GM21390 (cell line): ENCODE data around the gene CCDC6.
"Not testable (repeated sequence)": the region's sequence is repeated elsewhere in the genome, so short reads cannot be mapped to it uniquely, and the experiment has no call there.

Experiments used
- ATAC-seq: cut with Tn5 transposase; IDR thresholded peaks from one replicate; pipeline ENCODE4 v1.9.1; 2021; ENCODE audit not compliant: unreplicated experiment

The CCDC6 gene

DNA sequence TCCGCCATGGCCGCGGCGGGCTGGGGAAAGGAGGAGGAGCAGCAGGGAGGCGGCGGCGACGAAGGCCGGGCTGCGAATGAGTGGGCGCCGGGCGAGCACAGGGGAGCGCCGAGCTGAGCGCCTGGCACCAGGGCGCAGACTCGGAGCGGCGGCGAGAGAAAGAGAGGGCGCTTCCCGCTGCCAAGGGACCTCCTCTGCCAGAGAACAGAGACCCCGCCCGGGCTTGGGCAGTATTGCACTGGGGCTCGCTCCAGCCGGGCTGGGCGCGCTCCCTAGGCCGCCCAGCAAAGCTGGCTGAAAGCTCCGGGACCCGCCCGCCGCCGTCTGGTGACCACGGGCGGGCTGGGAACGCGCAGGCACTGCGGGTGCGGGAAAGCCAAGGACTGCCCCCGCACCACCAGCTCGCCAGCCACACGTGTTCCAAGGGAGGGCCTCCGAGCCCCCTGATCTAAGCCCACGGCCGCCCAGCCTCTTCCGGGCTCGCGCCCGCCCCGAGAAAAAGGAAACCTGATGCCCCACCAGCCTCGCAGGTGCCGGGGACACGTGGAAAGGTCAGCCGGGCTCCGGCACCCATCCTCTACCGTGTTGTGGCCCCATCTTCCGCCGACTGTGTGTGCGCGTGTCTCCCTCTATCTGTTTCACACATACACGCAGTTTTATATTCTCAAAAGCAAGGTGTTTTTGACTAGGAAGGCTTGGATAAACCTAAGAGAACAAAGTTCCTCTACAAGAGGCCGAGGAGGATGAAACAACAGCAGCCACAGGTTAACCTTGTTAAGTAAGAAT is at the start of gene CCDC6:
CCDC6 (minus strand) TSS at position 140 of the 786 bp plus-strand sequence; CDS start at position 8, 132 bp downstream.
- peak; percentile 77 for ATAC-seq

DNA sequence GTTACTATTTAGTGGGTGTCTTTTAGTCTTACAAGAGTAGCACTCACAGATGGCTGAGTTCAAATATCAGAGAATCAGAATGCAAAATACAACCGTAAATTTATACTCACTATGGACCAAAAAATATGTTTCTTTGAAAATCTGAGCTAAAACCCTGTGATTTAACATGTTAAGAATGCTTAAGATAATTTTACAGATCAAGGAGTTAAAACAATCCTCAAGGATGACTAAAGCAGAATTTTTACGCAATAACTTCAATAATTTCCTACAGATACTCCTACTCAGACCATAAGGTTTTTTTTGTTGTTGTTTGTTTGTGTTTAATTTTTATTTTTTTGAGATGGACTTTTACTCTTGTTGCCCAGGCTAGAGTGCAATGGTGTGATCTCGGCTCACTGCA is 47.9 kb upstream of the CCDC6 start:
- no peak for ATAC-seq

DNA sequence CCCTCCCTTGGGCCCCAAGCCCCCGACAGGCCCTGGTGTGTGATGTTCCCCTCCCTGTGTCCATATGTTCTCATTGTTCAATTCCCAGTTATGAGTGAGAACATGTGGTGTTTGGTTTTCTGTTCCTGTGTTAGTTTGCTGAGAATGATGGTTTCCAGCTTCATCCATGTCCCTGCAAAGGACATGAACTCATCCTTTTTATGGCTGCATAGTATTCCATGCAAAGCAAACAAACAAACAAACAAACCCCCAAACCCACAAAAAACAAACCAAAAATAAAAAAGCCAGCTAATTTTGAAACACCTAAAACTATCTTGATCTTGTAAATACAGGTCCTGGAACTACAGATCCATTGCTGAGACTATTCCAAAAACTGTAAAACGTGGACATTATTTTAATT is 47.4 kb upstream of the CCDC6 start:
- ATAC-seq = not testable (repeated sequence)

DNA sequence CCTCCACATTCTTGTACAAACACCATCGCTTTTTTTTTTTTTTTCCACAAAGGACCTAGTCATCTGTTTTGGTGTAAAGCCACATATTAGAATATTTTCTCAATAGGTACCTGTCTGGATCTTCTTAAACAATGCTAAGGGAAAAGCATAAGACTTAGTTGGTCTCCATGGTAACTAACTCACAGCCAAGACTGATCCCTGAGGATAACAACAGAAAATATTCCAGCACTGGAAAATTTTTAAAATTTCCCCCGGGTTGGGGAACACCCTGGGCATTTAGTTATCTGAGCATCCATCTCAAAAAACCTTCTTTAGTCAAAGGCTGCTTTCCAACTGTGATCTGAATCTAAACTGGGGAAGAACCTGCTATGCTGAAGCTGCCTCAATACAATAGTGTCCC is 43.7 kb upstream of the CCDC6 start:
- ATAC-seq = no peak

DNA sequence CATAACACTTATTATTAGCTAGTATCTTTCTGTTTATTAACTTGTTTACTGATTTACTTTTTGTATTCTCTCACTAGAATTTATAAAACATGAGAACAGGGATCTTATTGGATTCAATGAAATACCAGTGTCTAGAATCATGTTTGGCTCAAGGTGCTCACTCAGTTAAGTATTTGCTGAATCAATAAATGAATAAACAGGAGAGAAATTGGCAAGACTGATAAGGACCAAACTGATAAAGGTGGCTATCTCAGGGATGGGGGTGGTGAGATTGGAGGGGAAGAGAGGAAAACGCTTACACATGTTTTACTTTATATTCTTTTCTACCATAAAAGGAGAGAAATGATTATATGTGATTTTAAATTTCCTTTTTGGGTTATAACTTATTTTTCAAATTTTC is 43.3 kb upstream of the CCDC6 start:
- ATAC-seq = no peak

DNA sequence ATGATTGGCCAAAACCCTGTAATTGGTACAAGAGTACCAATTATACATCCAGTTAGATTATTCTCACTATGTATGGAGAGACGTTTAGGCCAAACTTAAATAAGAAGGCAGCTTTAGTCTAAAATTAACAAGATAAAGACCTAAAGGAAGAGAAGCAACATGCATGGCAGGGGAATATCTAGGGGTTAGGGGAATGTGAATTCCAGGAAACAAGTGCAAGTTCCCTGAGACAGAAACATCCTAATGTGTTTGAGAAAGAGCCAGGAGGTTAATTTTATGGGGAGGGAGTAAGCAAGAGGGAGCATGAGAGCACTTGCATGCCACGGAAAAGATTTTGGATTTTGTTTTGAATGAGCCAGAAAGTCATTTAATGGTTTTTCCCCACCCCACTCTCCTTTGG is 39.6 kb upstream of the CCDC6 start:
- no peak for ATAC-seq

DNA sequence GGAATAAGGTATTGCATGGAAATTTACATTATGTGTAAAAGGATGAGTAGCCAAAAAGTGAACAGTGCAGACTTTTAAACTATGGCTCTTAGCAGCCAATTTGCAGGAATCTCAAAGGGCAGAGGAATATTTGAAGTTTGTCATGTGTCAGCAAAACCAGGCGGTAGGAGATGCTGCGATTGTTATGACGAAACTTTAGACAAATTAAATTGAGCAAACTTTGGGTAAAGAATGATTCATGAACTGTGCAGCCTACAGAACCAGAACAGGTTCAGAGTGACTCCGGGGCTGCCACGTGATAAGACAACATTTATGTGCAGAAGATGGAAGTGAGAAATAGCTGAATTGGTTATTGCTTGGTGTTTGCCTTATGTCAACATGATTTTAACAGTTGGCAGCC is 39.2 kb upstream of the CCDC6 start:
- ATAC-seq = no peak

DNA sequence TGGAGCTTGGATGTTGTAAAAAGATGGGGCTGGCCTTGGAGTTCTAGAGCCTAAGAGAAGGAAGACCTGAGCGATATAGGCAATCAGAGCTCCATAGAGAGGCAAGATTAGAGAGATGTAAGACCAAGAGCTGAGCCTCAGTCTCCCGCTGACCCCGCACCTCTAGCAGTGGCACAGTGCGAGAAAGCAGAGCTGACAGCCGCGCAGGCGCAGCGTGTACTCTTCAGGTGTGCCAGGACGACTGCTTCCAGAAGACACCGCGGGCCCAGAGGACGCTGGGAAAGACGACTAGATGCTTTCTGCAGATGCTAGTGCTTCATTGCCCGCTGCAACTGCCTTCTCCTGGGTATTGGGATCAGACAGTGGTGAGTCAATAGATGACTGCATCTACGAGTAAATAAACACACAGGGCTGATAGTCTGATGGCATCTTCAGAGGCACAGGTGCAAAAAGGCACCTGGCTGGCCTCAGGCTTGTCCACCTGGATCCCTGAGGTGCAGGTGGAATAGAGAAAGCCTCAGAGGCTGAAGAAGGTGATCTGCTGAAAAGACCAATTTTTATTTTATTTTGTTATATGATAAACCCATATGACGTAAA is 38.1 kb upstream of the CCDC6 start:
- no peak for ATAC-seq

DNA sequence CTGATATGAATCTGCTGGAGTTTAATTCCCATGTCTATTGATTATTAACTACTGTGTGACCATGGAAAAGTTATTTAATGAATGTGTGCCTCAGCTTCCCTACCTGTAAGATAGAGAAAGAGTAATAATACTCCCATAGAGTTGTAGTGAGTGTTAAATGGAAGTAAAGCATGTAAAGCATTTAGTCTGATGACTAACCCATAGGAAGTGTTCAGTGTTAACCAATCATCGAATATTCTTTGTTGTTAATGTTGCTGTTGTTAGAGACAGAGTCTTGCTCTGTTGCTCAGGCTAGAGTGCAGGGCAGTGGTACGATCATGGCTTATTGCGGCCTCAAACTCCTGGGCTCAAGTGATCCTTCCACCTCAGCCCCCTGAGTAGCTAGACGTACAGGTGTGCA is 36.2 kb upstream of the CCDC6 start:
- no peak for ATAC-seq

DNA sequence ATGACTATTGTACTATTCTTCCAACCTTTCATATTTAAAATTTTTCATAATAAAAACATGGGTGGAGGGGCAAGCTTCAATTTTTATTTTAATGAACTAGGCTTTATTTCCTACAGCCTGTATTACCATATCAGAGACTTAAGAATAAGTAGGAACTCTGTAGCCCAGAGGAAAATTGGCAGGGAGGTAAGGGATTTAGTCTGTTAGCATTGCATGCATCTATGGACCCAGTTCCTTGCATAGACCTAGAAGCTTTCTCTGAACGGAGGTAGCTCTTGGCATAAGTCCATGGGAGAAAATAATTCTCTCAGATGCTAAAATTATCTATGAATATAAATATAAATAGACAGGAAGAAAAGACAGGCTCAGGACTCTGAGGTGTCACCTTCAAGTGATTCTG is 31.4 kb upstream of the CCDC6 start:
- ATAC-seq = no peak

DNA sequence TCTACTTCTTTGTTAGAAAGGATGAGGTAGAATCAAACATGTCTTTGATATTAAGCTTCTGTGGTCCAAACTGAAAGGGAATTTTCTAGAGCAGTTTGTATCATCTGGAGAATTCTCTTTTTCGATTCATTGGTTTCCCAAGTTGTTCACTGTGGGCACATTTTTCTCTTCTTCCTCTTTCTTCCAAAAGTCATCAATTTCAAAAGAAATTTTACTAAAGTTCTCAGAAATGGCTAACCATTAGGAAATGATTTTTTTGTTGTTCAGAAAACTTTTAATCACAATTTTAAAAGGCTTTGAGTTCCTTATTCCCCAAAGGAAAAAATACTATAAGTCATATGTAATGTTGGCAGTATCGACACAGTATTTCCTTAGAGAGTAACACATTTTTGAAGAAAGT is 28.3 kb upstream of the CCDC6 start:
- no peak for ATAC-seq

DNA sequence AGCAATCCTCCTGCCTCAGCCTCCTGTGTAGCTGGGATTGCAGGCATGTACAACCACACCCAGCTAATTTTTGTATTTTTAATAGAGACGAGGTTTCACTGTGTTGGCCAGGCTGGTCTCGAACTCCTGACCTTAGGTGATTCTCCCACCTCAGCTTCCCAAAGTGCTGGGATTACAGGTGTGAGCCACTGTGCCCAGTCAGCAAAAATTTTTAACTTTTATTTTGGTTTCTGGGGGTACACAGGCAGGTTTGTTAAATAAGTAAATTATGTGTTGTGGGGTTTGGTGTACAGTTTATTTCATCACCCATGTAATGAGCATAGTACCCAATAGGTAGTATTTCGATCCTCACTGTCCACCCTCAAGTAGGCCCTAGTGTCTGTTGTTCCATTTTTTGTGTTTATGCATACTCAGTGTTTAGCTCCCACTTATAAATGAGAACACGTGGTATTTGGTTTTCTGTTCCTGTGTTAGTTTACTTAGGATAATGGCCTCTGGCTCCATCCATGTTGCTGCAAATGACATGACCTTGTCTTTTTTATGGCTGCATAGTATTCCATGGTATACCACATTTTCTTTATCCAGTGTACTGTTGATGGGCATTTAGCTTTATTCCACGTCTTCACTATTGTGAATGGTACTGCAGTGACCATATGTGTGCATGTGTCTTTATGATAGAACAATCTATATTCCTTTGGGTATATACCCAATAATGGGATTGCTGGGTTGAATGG is 24.6 kb upstream of the CCDC6 start:
- not testable (repeated sequence) for ATAC-seq

DNA sequence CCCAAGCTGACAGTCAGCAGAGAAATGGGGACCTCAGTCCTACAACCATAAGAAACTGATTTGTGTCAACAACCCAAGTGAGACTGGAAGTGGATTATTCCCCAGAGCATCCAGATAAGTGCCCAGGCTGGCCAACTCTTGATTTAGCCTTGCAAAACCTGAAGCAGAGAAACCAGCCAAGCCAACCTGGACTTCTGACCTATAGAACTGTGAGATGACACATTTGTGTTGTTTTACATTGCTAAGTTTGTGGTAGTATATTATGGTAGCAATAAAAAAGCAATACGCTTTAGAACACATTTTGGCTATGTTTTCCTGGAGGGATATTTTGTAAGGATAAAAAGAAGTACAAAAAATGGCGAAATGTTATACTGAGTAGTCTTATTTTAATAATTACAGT is 19.7 kb upstream of the CCDC6 start:
- ATAC-seq = no peak

DNA sequence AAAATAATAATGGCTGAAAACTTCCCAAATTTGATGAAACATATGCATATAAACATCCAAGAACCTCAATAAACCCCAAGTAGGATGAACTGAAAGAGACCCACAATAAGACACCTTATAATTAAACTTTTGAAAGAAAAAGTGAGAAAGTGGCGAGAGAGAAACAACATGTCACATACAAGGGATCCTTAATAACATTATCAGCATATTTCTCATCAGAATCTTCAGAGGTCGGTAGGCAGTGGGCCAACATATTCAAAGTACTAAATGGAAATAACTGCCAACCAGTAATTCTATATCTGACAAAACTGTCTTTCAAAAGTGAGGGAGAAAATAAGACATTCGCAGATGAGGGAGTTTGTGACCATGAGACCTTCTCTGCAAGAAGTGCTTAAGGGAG is 16.6 kb upstream of the CCDC6 start:
- no peak for ATAC-seq

DNA sequence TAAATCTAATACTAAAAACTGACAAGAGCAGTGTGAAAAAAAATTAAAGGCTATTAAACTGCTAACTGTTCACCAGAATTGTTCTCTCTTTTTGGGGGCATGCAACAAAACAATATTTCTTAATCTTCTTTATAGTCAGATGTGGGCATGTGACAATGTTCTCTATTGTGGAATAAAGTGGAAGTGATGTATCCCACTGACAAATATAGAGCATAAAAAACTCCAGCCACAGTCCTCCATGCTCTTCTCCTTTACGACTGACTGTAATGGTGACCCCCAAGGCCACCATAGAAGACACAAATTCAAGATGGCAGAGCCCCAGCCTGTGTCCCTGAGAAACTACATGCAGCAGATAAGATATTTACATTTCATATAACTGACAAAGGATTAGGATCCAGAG is 11.6 kb upstream of the CCDC6 start:
- no peak for ATAC-seq

DNA sequence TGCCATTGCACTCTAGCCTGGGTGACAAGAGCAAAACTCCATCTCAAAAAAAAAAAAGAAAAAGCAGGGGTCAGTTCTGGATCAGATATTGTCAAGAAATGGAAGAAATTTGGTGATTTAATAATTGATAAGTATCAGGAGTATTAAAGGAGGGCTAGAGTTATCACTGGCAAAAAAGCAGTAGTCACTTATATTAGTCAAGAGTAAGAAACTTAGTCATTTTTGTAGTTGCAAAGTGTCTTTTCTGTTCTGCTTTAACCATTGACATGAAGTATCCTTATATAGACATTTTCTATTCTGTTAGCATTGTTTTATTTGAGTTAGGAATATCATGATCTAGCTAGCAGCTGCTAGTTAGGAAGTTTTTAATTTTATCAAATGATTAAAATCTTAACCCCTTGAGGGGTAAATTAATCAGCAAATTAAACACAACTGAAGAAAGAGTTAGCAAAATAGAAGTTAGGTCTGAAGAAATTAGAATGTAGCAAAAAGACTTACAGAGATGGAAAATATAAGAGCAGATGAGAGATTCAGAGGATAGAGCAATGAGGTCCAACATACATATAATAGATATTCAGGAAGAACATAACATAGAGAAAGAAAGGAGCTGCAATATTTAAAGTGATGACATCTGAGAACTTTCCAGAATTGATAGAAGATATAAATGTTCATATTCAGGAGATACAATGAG is 7.3 kb upstream of the CCDC6 start:
- no peak for ATAC-seq

DNA sequence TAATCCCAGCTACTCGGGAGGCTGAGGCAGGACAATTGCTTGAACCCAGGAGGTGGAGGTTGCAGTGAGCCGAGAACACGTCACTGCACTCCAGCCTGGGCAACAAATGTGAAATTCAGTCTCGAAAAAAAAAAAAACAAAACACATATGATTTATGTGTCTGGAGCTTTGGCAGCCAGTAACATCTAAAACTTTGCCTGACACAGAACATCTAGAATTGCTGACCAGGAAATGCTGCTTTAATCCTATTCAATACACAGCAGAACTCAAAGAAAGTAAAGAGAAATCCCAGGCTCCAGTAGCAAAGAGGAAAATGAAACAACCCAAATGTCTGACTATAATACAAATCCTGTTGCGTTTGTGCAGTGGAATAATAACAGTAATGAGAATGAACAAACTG is 4.5 kb upstream of the CCDC6 start:
- no peak for ATAC-seq

DNA sequence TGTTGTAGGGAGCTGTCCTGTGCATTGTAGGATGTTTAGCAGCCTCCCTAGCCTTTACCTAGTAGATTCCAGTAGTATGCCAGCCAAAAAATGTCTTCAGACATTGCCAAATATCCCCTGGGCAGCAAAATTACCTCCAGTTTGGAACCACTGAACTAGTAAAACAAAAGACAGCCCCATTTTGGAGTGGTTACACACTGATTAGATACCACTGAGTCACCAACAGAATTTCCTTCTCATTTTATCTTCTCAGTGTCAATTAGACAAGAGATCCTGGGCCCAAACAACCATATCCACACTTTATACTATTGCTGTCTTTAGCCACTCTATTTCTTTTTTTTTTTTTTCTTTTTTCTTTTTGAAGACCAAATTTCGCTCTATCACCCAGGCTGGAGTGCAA is 3.5 kb upstream of the CCDC6 start:
- ATAC-seq = no peak

DNA sequence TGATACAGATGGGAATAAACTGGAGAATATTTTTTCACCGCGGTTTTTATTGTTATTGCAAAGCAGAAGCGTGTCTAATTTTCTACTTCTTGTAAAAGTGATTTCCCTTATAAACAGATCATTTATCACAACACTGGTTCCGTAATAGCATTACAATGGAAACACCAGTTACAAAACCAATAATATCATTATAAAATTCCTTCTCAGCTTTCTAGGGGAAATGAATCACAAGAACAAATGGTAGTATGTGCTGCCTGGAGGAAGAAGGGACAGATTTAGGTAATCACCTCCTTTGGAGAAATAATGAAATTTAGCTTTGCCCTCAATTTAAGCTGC is 2.4 kb upstream of the CCDC6 start:
- no peak for ATAC-seq

DNA sequence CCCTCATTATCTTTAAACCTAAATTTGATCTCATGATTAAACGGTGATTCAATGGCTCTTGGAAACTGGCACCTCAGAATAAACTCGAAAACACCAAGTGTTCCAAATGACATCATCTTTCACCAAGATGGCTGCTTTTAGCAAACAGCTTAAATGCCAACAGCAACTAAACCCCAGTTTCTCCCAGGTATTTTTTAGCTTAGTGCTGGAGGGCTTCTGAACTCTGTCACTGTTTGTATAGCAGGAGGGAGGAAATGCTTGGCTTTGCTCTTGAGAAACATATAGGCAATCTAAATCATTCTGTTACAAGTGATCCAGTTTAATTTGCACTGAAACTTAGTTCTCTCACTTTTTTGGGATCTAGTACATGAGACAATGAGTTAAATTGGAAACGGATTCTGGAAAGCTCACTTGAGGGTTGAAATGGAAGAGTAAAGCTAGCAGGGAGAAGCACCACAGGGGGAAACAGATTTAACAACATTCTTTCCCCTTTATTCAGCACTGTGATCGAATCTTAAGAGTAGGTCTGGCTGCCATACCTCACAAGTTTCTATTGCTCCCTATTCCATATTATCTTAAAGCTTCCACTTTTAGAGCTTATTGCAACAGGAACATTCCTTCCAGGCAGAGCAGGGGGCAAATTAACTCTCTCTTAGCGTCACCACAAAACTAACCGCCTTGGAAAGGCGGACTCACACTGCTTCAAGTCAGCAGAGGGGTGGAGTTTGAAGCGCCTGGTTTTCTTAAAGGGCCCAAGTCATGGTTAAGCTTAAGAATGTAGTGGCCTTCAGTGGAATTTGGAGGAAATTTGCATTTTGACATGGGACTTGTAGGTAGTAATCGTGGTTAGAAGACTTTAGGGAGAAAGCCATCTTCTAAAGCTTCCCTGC is 1.8 kb upstream of the CCDC6 start:
- ATAC-seq = peak; percentile 29

DNA sequence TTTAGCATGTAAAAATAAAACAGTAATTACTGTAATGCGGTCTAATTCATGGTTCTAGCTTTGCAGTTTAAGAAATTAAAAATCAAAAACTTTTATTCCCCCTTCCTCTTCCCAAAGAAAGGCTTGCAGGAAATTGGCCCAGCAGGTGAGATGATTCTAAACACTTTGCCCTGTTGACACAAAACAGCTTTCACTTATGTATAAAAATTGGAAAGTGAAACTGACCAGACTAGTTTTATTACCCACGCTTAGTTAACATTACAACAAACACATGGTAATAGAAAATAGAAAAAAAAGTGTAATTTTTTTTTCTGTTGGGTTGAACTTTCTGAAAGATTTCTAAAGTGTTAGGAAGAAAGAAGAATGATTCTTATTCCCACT is 1.2 kb upstream of the CCDC6 start:
- ATAC-seq = no peak
